ENCODE data around the gene JPH4.
"Not testable (repeated sequence)": the region's sequence is repeated elsewhere in the genome, so short reads cannot be mapped to it uniquely, and the experiment has no call there.

JPH4 gene

DNA sequence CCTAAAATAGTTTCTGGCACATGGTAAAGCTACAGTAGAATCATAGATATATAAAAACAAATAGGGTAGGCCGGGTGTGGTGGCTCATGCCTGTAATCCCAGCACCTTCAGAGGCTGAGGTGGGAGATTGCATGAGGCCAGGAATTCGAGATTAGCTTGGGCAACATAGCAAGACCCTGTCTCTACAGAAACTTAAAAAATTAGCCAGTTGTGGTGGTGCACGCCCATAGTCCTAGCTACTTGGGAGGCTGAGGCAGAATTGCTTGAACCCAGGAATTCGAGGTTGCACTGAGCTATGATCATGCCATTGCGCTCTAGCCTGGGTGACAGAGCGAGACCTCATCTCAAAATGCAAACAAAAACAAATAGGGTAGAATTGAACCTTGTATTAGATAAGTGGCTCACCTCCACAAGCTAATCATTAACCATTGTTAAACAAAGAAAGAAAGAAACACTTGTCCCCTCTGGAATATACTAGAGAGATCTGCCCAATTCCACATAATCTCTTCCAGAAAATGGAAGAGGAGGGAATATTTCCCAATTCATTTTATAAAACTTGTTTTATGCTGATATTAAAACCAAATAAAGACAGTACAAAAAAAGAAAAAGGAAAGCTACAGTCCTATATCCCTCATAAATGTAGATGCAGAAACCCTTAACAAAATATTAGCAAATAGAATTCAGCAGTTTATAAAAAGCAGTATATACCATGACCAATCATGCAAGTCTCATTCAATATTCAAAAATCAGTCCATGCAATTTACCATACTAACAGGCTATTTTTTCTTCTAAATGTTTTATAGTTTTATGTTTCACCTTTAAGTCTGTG is 34.9 kb upstream of the JPH4 start:
- Histone ChIP-seq H3K9ac (ENCODE audit: low read depth, low read length) (no peak overlapping the region), H3K4me1 (ENCODE audit: insufficient read depth, low read length) (no peaks in the 10 kb centered on the region), H3K36me3 (ENCODE audit: insufficient read depth, low read length) (no peaks in the 10 kb centered on the region), H3K9me3 (ENCODE audit: control insufficient read depth, insufficient read depth, low read length) (no peaks in the 10 kb centered on the region)

DNA sequence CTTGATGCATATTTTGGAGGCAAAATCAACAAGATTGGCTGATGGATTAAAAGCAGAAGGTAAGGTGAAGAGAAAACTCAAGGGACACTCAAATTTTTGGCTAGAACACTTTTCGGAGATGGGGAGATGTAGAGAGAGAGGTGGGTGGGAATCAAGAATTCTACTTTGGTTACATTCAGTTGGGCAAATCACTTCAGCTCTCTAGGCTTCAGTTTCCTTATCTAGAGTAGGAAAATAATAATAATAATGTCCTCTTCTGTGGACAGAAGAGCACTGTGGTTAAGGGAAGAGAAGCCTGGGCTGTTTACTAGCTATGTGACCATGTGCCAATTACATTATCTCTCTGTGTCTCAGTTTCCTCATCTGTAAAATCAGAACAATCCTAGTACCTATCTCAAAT is 34.2 kb upstream of the JPH4 start:
- Histone ChIP-seq H3K9ac (ENCODE audit: low read depth, low read length) (no peak overlapping the region), H3K36me3 (ENCODE audit: insufficient read depth, low read length) (no peaks in the 10 kb centered on the region), H3K4me1 (ENCODE audit: insufficient read depth, low read length) (no peaks in the 10 kb centered on the region), H3K9me3 (ENCODE audit: control insufficient read depth, insufficient read depth, low read length) (no peaks in the 10 kb centered on the region)

DNA sequence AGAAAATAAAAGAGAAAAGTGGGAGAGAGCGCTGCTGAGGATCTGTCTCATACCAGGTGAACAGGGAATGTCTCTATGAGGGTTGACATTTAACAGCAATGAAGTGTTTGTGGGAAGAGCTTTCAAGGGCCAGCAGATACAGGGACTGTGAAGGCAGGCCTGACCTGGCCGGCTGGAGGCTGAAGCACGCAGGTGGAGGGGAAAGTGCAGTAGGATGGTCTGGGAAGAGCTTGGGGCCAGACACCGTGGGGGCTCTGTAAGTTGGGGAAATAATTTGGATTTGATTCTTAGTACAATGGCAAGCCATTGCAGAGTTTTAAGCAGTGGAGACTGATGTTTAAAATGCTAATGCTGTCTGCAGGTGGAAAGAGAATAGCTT is 33.8 kb upstream of the JPH4 start:
- no peak overlapping the region for H3K9ac ChIP-seq (ENCODE audit: low read depth, low read length)
- no peaks in the 10 kb centered on the region for H3K4me1 ChIP-seq (ENCODE audit: insufficient read depth, low read length)
- no peaks in the 10 kb centered on the region for H3K36me3 ChIP-seq (ENCODE audit: insufficient read depth, low read length)
- H3K9me3 ChIP-seq (ENCODE audit: control insufficient read depth, insufficient read depth, low read length), result no peaks in the 10 kb centered on the region

- Histone ChIP-seq H3K36me3 (ENCODE audit: insufficient read depth, low read length) (no peaks in the 10 kb centered on the region), H3K9me3 (ENCODE audit: control insufficient read depth, insufficient read depth, low read length) (no peaks in the 10 kb centered on the region), H3K9ac (ENCODE audit: low read depth, low read length) (no peak overlapping the region), H3K4me1 (ENCODE audit: insufficient read depth, low read length) (no peaks in the 10 kb centered on the region)
Observed at GRCh38 chr14:23610815-23611289, 32.3 kb upstream of the JPH4 start.

GRCh38 chr14:23610090-23610814 is 31.7 kb upstream of the JPH4 start:
- Histone ChIP-seq H3K9me3 (ENCODE audit: control insufficient read depth, insufficient read depth, low read length) (no peaks in the 10 kb centered on the region), H3K36me3 (ENCODE audit: insufficient read depth, low read length) (no peaks in the 10 kb centered on the region), H3K4me1 (ENCODE audit: insufficient read depth, low read length) (no peaks in the 10 kb centered on the region), H3K9ac (ENCODE audit: low read depth, low read length) (no peak overlapping the region)

- not testable (repeated sequence) for H3K36me3 ChIP-seq (ENCODE audit: insufficient read depth, low read length); H3K9ac ChIP-seq (ENCODE audit: low read depth, low read length); H3K4me1 ChIP-seq (ENCODE audit: insufficient read depth, low read length); H3K9me3 ChIP-seq (ENCODE audit: control insufficient read depth, insufficient read depth, low read length)
Observed at GRCh38 chr14:23609411-23610089, 31.0 kb upstream of the JPH4 start.

DNA sequence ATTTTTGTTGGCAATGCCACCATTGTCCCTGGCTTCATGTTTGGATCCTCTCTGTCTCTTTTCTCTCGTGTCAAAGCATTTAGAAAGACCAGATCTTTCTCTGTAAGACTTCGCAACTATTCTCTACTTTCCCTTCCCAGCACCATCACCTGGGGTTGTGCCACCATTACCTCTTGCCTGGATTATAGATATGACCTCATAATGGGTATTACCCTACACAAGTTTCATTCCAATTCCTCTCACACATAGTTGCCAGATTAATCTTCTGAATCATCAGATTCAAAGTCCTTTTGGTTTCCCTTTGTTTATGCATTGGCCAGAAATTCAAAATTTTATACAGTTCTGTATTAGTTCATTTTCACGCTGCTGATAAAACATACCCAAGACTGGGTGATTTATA is 30.4 kb upstream of the JPH4 start:
- Histone ChIP-seq H3K9ac (ENCODE audit: low read depth, low read length) (no peak overlapping the region), H3K36me3 (ENCODE audit: insufficient read depth, low read length) (no peaks in the 10 kb centered on the region), H3K4me1 (ENCODE audit: insufficient read depth, low read length) (no peaks in the 10 kb centered on the region), H3K9me3 (ENCODE audit: control insufficient read depth, insufficient read depth, low read length) (no peaks in the 10 kb centered on the region)

DNA sequence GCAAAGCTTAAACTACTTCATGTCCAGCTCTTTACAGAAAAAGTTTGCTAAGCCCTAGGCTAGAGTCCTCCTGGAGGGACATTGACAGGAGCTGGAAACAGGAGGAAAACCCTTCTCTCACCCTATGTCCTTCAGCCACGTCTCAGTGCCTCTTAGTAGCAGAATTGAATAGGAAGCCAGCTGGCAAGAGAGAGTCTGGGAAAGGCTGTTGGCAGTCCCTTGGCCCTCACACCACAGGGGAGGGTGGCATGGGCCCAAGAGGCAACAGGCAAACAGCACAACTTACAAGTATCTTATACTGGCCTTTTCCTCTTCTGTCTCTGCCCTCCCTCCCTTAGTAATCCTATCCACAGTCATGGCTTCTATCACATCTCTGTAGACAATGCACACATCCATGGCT is 29.9 kb upstream of the JPH4 start:
- Histone ChIP-seq H3K36me3 (ENCODE audit: insufficient read depth, low read length) (no peaks in the 10 kb centered on the region), H3K4me1 (ENCODE audit: insufficient read depth, low read length) (no peaks in the 10 kb centered on the region)

DNA sequence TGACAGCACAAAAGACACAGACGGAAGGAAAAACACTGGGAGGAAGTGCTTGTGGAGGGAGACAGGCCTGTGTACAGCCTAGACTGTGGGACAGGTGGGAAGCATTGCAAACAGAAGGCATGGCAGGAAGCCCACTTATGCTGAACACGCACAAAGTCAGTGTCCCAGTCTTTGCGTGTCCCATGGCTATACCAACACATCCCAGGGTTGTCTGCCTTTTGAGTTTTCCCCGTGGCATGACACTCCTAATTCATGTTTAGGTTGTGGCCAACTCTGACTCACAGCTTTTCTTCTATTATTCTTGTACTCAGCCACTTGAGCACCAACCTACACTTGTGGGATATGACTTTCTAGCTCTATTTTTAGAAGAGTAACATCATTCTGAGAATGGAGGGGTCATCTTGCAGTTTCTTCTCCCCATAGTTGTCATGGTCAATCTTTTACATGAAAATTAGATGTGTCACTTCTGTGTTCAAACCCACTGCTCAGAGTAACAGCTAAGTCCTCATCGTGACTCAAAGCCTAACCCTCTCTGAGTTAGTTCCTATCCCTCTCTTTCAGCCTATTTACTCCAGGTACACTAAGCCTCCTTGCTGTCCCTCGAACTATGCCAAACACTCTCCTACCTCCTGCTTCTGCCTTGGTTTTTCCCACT is 27.5 kb upstream of the JPH4 start:
- Histone ChIP-seq H3K9ac (ENCODE audit: low read depth, low read length) (no peak overlapping the region), H3K9me3 (ENCODE audit: control insufficient read depth, insufficient read depth, low read length) (no peaks in the 10 kb centered on the region), H3K36me3 (ENCODE audit: insufficient read depth, low read length) (no peaks in the 10 kb centered on the region), H3K4me1 (ENCODE audit: insufficient read depth, low read length) (no peaks in the 10 kb centered on the region)

More for the DNA sequence above, 29.9 kb upstream of the JPH4 start:
- no peaks in the 10 kb centered on the region for H3K9me3 ChIP-seq (ENCODE audit: control insufficient read depth, insufficient read depth, low read length)
- no peak overlapping the region for H3K9ac ChIP-seq (ENCODE audit: low read depth, low read length)

- H3K9me3 ChIP-seq (ENCODE audit: control insufficient read depth, insufficient read depth, low read length), result no peaks in the 10 kb centered on the region
- no peaks in the 10 kb centered on the region for H3K4me1 ChIP-seq (ENCODE audit: insufficient read depth, low read length)
- no peaks in the 10 kb centered on the region for H3K36me3 ChIP-seq (ENCODE audit: insufficient read depth, low read length)
- H3K9ac ChIP-seq (ENCODE audit: low read depth, low read length), result no peak overlapping the region
Observed at GRCh38 chr14:23604675-23605170, 26.1 kb upstream of the JPH4 start.

GRCh38 chr14:23604148-23604547 is 25.6 kb upstream of the JPH4 start:
- Histone ChIP-seq H3K9ac (ENCODE audit: low read depth, low read length) (no peak overlapping the region), H3K4me1 (ENCODE audit: insufficient read depth, low read length) (no peaks in the 10 kb centered on the region), H3K9me3 (ENCODE audit: control insufficient read depth, insufficient read depth, low read length) (no peaks in the 10 kb centered on the region)

DNA sequence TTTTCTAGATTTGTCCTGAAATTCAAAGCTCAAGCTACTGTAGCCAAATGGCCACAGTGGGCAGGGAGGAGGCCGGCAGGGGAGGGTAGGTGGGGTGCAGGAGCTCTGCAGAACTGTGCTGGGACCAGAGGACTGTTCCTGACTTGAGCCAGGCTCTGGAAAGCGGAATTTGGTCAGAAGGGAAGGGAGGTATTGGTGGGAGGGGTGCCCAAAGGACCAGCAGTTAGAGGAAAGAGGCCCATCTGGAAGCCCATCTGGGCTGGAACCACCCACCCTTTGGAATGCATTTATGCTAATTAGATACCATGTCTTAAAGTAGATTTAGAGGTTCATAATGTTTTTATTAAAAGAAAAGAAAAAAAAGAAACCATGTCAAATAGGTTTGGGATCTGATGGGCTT is 24.5 kb upstream of the JPH4 start:
- no peaks in the 10 kb centered on the region for H3K4me1 ChIP-seq (ENCODE audit: insufficient read depth, low read length)
- no peaks in the 10 kb centered on the region for H3K9me3 ChIP-seq (ENCODE audit: control insufficient read depth, insufficient read depth, low read length)
- no peaks in the 10 kb centered on the region for H3K36me3 ChIP-seq (ENCODE audit: insufficient read depth, low read length)
- H3K9ac ChIP-seq (ENCODE audit: low read depth, low read length), result no peak overlapping the region

More at GRCh38 chr14:23604148-23604547, 25.6 kb upstream of the JPH4 start:
- H3K36me3 ChIP-seq (ENCODE audit: insufficient read depth, low read length), result no peaks in the 10 kb centered on the region

DNA sequence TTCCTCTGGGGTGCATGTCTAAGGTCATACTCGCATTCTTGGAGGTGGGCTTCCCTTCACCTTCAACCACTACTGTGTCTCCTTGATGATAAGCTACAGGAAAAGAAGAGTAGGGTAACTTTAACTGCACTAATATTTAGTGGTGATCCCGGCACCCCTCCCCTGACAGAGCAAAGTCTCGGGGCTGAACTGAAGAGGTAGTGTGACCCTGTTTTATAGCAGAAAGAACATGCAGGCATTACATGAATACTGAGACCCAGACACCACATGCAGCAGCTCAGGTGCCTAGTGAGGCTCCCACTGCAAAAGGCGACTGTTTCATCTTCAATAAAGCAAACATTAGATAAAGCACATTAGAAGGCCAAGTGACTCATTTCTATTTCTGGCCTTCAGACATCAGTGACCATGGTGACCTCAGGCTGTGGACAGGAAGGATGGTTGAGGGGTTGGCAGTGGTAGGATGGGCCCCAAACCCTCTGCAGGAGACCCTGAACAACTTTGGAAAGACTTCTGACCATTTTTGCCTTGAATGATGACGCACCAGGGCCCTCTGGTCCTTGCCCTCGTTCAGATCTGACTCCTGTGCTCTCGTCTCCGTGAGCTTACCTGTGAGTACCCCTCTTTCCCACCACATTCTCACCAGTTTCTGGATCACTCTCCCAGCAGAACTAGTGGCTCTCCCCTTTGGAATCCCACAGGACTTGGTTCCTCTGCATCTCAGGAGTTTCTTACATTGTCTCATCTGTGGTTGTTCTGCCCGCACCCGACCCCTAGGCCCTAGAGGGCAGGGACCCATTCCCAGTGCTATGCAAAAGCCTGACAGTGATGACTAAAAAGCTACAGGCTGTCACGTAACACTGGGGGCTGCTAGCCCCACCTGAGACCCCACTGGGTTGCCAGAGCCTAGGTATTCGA is 23.8 kb upstream of the JPH4 start:
- Histone ChIP-seq H3K36me3 (ENCODE audit: insufficient read depth, low read length) (no peaks in the 10 kb centered on the region), H3K9ac (ENCODE audit: low read depth, low read length) (no peak overlapping the region), H3K9me3 (ENCODE audit: control insufficient read depth, insufficient read depth, low read length) (no peaks in the 10 kb centered on the region), H3K4me1 (ENCODE audit: insufficient read depth, low read length) (no peaks in the 10 kb centered on the region)
